CD14-positive monocyte (primary cell): Measurements from ENCODE around the gene CCNA1. TPM values are rescaled to one million over a fixed set of nuclear protein-coding genes. Genes with fewer than 3 reads are reported as not detected.

Source experiments
- DNase-seq, 3 donors: peaks; one replicate each; pipeline ENCODE4 v3.0.0-alpha.2; 2011 to 2022
- H2AFZ ChIP-seq: 2 replicates; pipeline ENCODE4 v1.6.0; 2012; ENCODE audit warnings: mild to moderate bottlenecking, low read depth, low read length, inconsistent platforms; ENCODE audit not compliant: insufficient read depth, poor library complexity, severe bottlenecking
- H3K27ac ChIP-seq, 2 donors: 1 replicate in 1 of 2; 2 replicates in 1 of 2; pipeline ENCODE4 v1.5.1; 2012 to 2013; ENCODE audit warnings: low read length in 2 of 2, control low read depth in 1 of 2, inconsistent platforms in 1 of 2, low read depth in 1 of 2, mild to moderate bottlenecking in 1 of 2
- H3K27me3 ChIP-seq, 2 donors: one replicate each; pipeline versions ENCODE4 v1.6.0 to v1.6.1; 2011 to 2013; ENCODE audit warnings: low read length in 2 of 2; ENCODE audit not compliant: control insufficient read depth in 2 of 2, insufficient read depth in 2 of 2
- H3K36me3 ChIP-seq, 2 donors: replicated peaks in 1 of 2; 1 replicate in 1 of 2; 2 replicates in 1 of 2; pipeline versions ENCODE4 v1.5.1 to v1.6.1; 2012 to 2013; ENCODE audit warnings: low read length in 2 of 2, control low read depth in 1 of 2, inconsistent platforms in 1 of 2, mild to moderate bottlenecking in 1 of 2; ENCODE audit not compliant: insufficient read depth in 2 of 2, control insufficient read depth in 1 of 2
- H3K4me1 ChIP-seq, 2 donors: 1 replicate in 1 of 2; 2 replicates in 1 of 2; pipeline versions ENCODE4 v1.5.1 to v1.6.1; 2012 to 2013; ENCODE audit warnings: low read length in 2 of 2, control low read depth in 1 of 2, inconsistent platforms in 1 of 2, mild to moderate bottlenecking in 1 of 2, moderate library complexity in 1 of 2; ENCODE audit not compliant: insufficient read depth in 2 of 2, control insufficient read depth in 1 of 2
- H3K4me2 ChIP-seq: replicated peaks from 2 replicates; pipeline ENCODE3; 2012; ENCODE audit warnings: low read length, moderate library complexity, mild to moderate bottlenecking; ENCODE audit not compliant: poor library complexity, severe bottlenecking; ENCODE audit errors: extremely low read depth
- H3K4me3 ChIP-seq, 3 experiments: fragments of 200-600 bp in 1 of 3; sonication (generic) in 1 of 3; replicated peaks in 1 of 3; 1 replicate in 2 of 3; 2 replicates in 1 of 3; pipeline ENCODE4 v1.5.1; 2011 to 2013; ENCODE audit warnings: low read length in 3 of 3, mild to moderate bottlenecking in 3 of 3, control low read depth in 2 of 3, low read depth in 2 of 3, inconsistent platforms in 1 of 3, moderate library complexity in 1 of 3
- H3K79me2 ChIP-seq: 2 replicates; pipeline ENCODE4 v1.6.0; 2012; ENCODE audit warnings: mild to moderate bottlenecking, control low read depth, inconsistent platforms, low read length, moderate library complexity; ENCODE audit not compliant: insufficient read depth
- H3K9ac ChIP-seq: 2 replicates; pipeline ENCODE4 v1.6.0; 2017; ENCODE audit warnings: low read length, mild to moderate bottlenecking; ENCODE audit not compliant: insufficient read depth, poor library complexity, severe bottlenecking
- H3K9me3 ChIP-seq, 2 donors: replicated peaks in 1 of 2; 1 replicate in 1 of 2; 2 replicates in 1 of 2; pipeline versions ENCODE4 v1.5.1 to v1.6.1; 2012 to 2013; ENCODE audit warnings: low read length in 2 of 2, control low read depth in 1 of 2; ENCODE audit not compliant: control insufficient read depth in 1 of 2, insufficient read depth in 1 of 2
- H4K20me1 ChIP-seq: 2 replicates; pipeline ENCODE4 v1.6.0; 2012; ENCODE audit warnings: mild to moderate bottlenecking, low read length, control low read depth, moderate library complexity; ENCODE audit not compliant: insufficient read depth
- H3K27ac Mint-ChIP-seq, 7 donors: one replicate each; pipeline ENCODE4 v1.8.0; 2020; ENCODE audit warnings: mild to moderate bottlenecking in 7 of 7, mixed read lengths in 7 of 7, moderate library complexity in 6 of 7, inconsistent platforms in 2 of 7
- H3K27me3 Mint-ChIP-seq, 3 donors: one replicate each; pipeline ENCODE4 v1.8.0; 2021 to 2022; ENCODE audit warnings: low read depth in 3 of 3, mild to moderate bottlenecking in 3 of 3, mixed read lengths in 3 of 3, moderate library complexity in 3 of 3, inconsistent platforms in 1 of 3
- H3K36me3 Mint-ChIP-seq, 2 donors: one replicate each; pipeline ENCODE4 v1.8.0; 2020; ENCODE audit warnings: mixed read lengths in 2 of 2, inconsistent platforms in 1 of 2, mild to moderate bottlenecking in 1 of 2
- H3K4me1 Mint-ChIP-seq: one replicate; pipeline ENCODE4 v1.8.0; 2020; ENCODE audit warnings: mild to moderate bottlenecking, mixed read lengths
- H3K4me3 Mint-ChIP-seq, 2 donors: one replicate each; pipeline ENCODE4 v1.8.0; 2020; ENCODE audit warnings: mild to moderate bottlenecking in 2 of 2, mixed read lengths in 2 of 2, moderate library complexity in 1 of 2
- H3K9me3 Mint-ChIP-seq, 7 donors: one replicate each; pipeline ENCODE4 v1.8.0; 2020 to 2022; ENCODE audit warnings: mixed read lengths in 7 of 7, mild to moderate bottlenecking in 6 of 7, moderate library complexity in 6 of 7, inconsistent platforms in 2 of 7
- intact Hi-C, 2 donors: fragments of 100-400 bp; cut with micrococcal nuclease; formaldehyde crosslinking; loops; one replicate each; pipeline versions ENCODE4 v1.15.0 to v1.15.1; 2023
- polyA plus RNA-seq, 3 donors: library from polyadenylated mRNA; depleted of rRNA in 1 of 3; unstranded in 2 of 3; stranded (reverse) in 1 of 3; fragments of 300-500 nt in 2 of 3; fragments of >200 nt in 1 of 3; fragmentation: Illumina TruSeq in 2 of 3; gene quantifications; 1 replicate in 2 of 3; 2 replicates in 1 of 3; pipeline ENCODE4 v1.2.3, GENCODE V29; 2012 to 2021
- TF ChIP-seq, protein P1 (sequence below): fragments of 200-600 bp; IDR thresholded peaks from one replicate; pipeline ENCODE4 v1.8.0; 2022; ENCODE audit warnings: antibody characterized with exemption, mild to moderate bottlenecking

CCNA1 gene
- polyA plus RNA-seq, 3 donors = 0.11 TPM; not detected in 2

- Mint-ChIP-seq H3K27ac (no peak overlapping the region), H3K36me3 (no peaks in the 10 kb centered on the region), H3K9me3 (peaks cover 0 to 5% (median 2%) of the 10 kb centered on the region in 7 donors), H3K4me3 (no peak overlapping the region), H3K27me3 (peaks cover 0 to 2% (median 0%) of the 10 kb centered on the region in 3 donors), H3K4me1 (peaks cover 7% of the 10 kb centered on the region)
- Histone ChIP-seq H3K27me3 (no peaks in the 10 kb centered on the region), H3K9me3 (no peaks in the 10 kb centered on the region), H2AFZ (peak overlapping the region; percentile 13), H3K36me3 (no peaks in the 10 kb centered on the region), H4K20me1 (no peaks in the 10 kb centered on the region), H3K4me2 (no peak overlapping the region), H3K27ac (no peak overlapping the region), H3K79me2 (no peaks in the 10 kb centered on the region), H3K9ac (no peak overlapping the region), H3K4me1 (no peaks in the 10 kb centered on the region), H3K4me3 (no peak overlapping the region)
- intact Hi-C loops = no loop called here
- DNase-seq = no peak
- TF ChIP-seq, protein P1, sequence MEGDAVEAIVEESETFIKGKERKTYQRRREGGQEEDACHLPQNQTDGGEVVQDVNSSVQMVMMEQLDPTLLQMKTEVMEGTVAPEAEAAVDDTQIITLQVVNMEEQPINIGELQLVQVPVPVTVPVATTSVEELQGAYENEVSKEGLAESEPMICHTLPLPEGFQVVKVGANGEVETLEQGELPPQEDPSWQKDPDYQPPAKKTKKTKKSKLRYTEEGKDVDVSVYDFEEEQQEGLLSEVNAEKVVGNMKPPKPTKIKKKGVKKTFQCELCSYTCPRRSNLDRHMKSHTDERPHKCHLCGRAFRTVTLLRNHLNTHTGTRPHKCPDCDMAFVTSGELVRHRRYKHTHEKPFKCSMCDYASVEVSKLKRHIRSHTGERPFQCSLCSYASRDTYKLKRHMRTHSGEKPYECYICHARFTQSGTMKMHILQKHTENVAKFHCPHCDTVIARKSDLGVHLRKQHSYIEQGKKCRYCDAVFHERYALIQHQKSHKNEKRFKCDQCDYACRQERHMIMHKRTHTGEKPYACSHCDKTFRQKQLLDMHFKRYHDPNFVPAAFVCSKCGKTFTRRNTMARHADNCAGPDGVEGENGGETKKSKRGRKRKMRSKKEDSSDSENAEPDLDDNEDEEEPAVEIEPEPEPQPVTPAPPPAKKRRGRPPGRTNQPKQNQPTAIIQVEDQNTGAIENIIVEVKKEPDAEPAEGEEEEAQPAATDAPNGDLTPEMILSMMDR = no peak
Measured at GRCh38 chr13:36490055-36490454, 57.8 kb downstream of the CCNA1 start.

Other genes with a start within 250 kb of the CCNA1 start
- gene SOHLH2, start 217.9 kb upstream of the CCNA1 start, polyA plus RNA-seq = not detected
- gene CCDC169, start 134.7 kb upstream of the CCNA1 start, polyA plus RNA-seq = under 1 TPM in 1 of 3 donors, not detected in 2; 0.03 TPM
- 10 to 100 TPM; 24.4 to 37.0 (median 29.8) TPM for gene SPART, start 86.1 kb upstream of the CCNA1 start, polyA plus RNA-seq
- not detected for gene SERTM1, start 241.5 kb downstream of the CCNA1 start, polyA plus RNA-seq